Measurements from ENCODE around the gene PLOD2. TPM values are rescaled to one million over a fixed set of nuclear protein-coding genes. Genes with fewer than 3 reads are reported as not detected.

PLOD2 gene
- total and polyA plus RNA-seq, 9 of the 15 experiments (the other 6 are each of a cell fraction or from before 2014, with no cell fraction given) = 0.18 to 1.5 (median 0.58) TPM

- TF ChIP-seq ESRRA (IDR thresholded peaks at IDR 0.05; ENCODE audit: borderline replicate concordance, low read depth) (no peak), HCFC1 (IDR thresholded peaks at IDR 0.05; ENCODE audit: low read depth, low read length) (no peak)
Measured at GRCh38 chr3:146129750-146130149, 31.2 kb downstream of the PLOD2 start (continued).

- CTCF ChIA-PET (ENCODE audit: low intra/inter-chr PET ratio) = no interaction called here
- Histone ChIP-seq H3K9me1 (ENCODE audit: control insufficient read depth, insufficient read depth, low read length) (no peaks in the 10 kb centered on the region), H3K4me2 (ENCODE audit: insufficient read depth, low read length) (no peak overlapping the region), H3K27me3 (ENCODE audit: control insufficient read depth in 2 of 2, insufficient read depth in 2 of 2, low read length in 2 of 2) (no peaks in the 10 kb centered on the region), H3K36me3 (ENCODE audit: control insufficient read depth, insufficient read depth, low read length) (no peaks in the 10 kb centered on the region), H3K4me1 (replicated peaks in 1 of 2; ENCODE audit: control insufficient read depth in 2 of 2, insufficient read depth in 2 of 2, low read length in 2 of 2) (no peaks in the 10 kb centered on the region), H2AFZ (ENCODE audit: low read depth, low read length) (no peak overlapping the region), H3K79me2 (ENCODE audit: control insufficient read depth, insufficient read depth, low read length) (no peaks in the 10 kb centered on the region), H3K9ac (ENCODE audit: insufficient read depth in 1 of 2, low read depth in 2 of 2, low read length in 2 of 2) (no peak overlapping the region), H3K27ac (ENCODE audit: extremely low read depth, low read depth, low read length) (no peak overlapping the region), H3K4me3 (no peak overlapping the region), H3K9me3 (replicated peaks; ENCODE audit: control insufficient read depth, insufficient read depth, low read depth, low read length) (no peaks in the 10 kb centered on the region), H4K20me1 (replicated peaks; ENCODE audit: control insufficient read depth, insufficient read depth, low read length) (no peaks in the 10 kb centered on the region)
- no peak for ATAC-seq
- WGBS (ENCODE audit: insufficient coverage, low coverage, missing lambda C conversion rate) = 0% methylated on average over 1 of the region's 1 CpG
- POLR2A ChIA-PET = no interaction called here
- intact Hi-C loops (cut with micrococcal nuclease) (no loop called here), in situ Hi-C loops (cut with MboI) (no loop called here)
- no peak for FAIRE-seq
- no peak for TF ChIP-seq HNRNPK (IDR thresholded peaks at IDR 0.05; ENCODE audit: low read depth, low read length, poor library complexity, severe bottlenecking)
- TF ChIP-seq BDP1 (IDR thresholded peaks at IDR 0.05; ENCODE audit: insufficient read depth, insufficient read length) = no peak
- TF ChIP-seq ZNF764 (CRISPR knock-in tag; IDR thresholded peaks at IDR 0.05; ENCODE audit: low read depth) = no peak
- no peak for TF ChIP-seq MNT (conservative IDR thresholded peaks at IDR 0.05)
- no peak for TF ChIP-seq SMAD4 (CRISPR knock-in tag; conservative IDR thresholded peaks at IDR 0.05)
- no peak for TF ChIP-seq SRSF7 (optimal IDR thresholded peaks at IDR 0.05; ENCODE audit: low read depth, low read length)
- TF ChIP-seq NR3C1 (CRISPR knock-in tag; IDR thresholded peaks at IDR 0.05) = no peak
- TF ChIP-seq ZNF584 (CRISPR knock-in tag; IDR thresholded peaks at IDR 0.05; ENCODE audit: low read depth) = no peak
- TF ChIP-seq ZNF408 (CRISPR knock-in tag; IDR thresholded peaks at IDR 0.05; ENCODE audit: low read depth) = no peak
- TF ChIP-seq CCAR2 (IDR thresholded peaks at IDR 0.05; ENCODE audit: low read depth, low read length) = no peak
- TF ChIP-seq HNRNPH1 (optimal IDR thresholded peaks at IDR 0.05; ENCODE audit: low read depth, low read length) = no peak
- TF ChIP-seq ZNF696 (CRISPR knock-in tag; conservative IDR thresholded peaks at IDR 0.05) = no peak
- no peak for TF ChIP-seq POLR2H (tag; IDR thresholded peaks at IDR 0.05; ENCODE audit: low read depth)
- no peak for DNase-seq (ENCODE audit: extremely low read depth in 1 of 4, low spot score in 3 of 4)
- BruUV-seq (replicated peaks) = no TSS peak
Measured at GRCh38 chr3:146128939-146129338, 32.0 kb downstream of the PLOD2 start.
